ENCODE data around the gene DYSF.

DYSF gene

DNA sequence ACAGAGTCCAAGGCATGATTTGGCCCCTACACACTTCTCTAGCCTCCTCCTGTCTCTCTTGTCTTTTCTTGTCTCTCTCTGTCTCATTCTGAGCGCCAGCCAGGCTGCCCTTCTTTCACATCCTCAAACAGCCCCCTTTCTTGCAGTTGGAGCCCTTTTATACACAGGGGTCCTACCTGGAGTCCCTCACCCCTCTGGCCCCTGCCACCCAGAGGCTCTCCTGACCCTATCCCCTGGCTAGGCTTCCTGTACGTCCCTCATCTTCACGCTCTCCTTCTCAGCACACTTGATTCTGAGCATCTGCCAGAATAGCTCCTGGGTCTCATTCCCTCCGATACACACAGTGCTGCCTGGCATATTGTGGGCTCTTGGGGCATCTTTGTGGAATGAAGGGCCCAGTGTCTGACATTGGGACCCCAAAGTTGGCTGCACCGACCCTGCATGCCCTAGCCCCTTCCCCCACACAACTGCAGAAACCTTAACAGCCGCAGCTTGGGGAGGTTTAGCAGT is 261.9 kb downstream of the DYSF start:
- no peak for TF ChIP-seq EZH2phosphoT487 (IDR thresholded peaks at IDR 0.05; ENCODE audit: borderline replicate concordance, low read length)
- TF ChIP-seq, protein P1, sequence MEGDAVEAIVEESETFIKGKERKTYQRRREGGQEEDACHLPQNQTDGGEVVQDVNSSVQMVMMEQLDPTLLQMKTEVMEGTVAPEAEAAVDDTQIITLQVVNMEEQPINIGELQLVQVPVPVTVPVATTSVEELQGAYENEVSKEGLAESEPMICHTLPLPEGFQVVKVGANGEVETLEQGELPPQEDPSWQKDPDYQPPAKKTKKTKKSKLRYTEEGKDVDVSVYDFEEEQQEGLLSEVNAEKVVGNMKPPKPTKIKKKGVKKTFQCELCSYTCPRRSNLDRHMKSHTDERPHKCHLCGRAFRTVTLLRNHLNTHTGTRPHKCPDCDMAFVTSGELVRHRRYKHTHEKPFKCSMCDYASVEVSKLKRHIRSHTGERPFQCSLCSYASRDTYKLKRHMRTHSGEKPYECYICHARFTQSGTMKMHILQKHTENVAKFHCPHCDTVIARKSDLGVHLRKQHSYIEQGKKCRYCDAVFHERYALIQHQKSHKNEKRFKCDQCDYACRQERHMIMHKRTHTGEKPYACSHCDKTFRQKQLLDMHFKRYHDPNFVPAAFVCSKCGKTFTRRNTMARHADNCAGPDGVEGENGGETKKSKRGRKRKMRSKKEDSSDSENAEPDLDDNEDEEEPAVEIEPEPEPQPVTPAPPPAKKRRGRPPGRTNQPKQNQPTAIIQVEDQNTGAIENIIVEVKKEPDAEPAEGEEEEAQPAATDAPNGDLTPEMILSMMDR (IDR thresholded peaks at IDR 0.05; ENCODE audit: low read depth, low read length, poor library complexity, severe bottlenecking) = no peak
- Histone ChIP-seq H3K27me3 (ENCODE audit: control insufficient read depth, low read length) (no peaks in the 10 kb centered on the region), H3K79me2 (ENCODE audit: control insufficient read depth, low read length) (no peaks in the 10 kb centered on the region), H3K4me2 (ENCODE audit: low read length) (no peak overlapping the region), H3K4me3 (ENCODE audit: low read length) (no peak overlapping the region), H3K27ac (ENCODE audit: low read depth, low read length) (no peak overlapping the region), H3K9me2 (replicated peaks; ENCODE audit: control insufficient read depth, low read length) (no peaks in the 10 kb centered on the region), H3F3A (ENCODE audit: control insufficient read depth, insufficient read depth) (no peaks in the 10 kb centered on the region), H3K36me3 (ENCODE audit: control insufficient read depth, low read length) (no peaks in the 10 kb centered on the region), H3K9me3 (ENCODE audit: control insufficient read depth, insufficient read depth, low read length) (no peaks in the 10 kb centered on the region), H4K20me1 (ENCODE audit: control insufficient read depth, insufficient read depth, low read depth, low read length) (no peaks in the 10 kb centered on the region), H3K4me1 (ENCODE audit: control insufficient read depth, low read length) (no peaks in the 10 kb centered on the region)

- Histone ChIP-seq H3F3A (ENCODE audit: control insufficient read depth, insufficient read depth) (no peaks in the 10 kb centered on the region), H3K27ac (ENCODE audit: low read depth, low read length) (no peak overlapping the region), H3K79me2 (ENCODE audit: control insufficient read depth, low read length) (no peaks in the 10 kb centered on the region), H4K20me1 (ENCODE audit: control insufficient read depth, insufficient read depth, low read depth, low read length) (no peaks in the 10 kb centered on the region), H3K27me3 (ENCODE audit: control insufficient read depth, low read length) (no peaks in the 10 kb centered on the region), H3K4me2 (ENCODE audit: low read length) (no peak overlapping the region), H3K4me3 (ENCODE audit: low read length) (no peak overlapping the region), H3K9me3 (ENCODE audit: control insufficient read depth, insufficient read depth, low read length) (no peaks in the 10 kb centered on the region), H3K36me3 (ENCODE audit: control insufficient read depth, low read length) (no peaks in the 10 kb centered on the region), H3K9me2 (replicated peaks; ENCODE audit: control insufficient read depth, low read length) (no peaks in the 10 kb centered on the region), H3K4me1 (ENCODE audit: control insufficient read depth, low read length) (no peaks in the 10 kb centered on the region)
- TF ChIP-seq, protein P1 (IDR thresholded peaks at IDR 0.05; ENCODE audit: low read depth, low read length, poor library complexity, severe bottlenecking) = no peak
- no peak for TF ChIP-seq EZH2phosphoT487 (IDR thresholded peaks at IDR 0.05; ENCODE audit: borderline replicate concordance, low read length)
Measured at GRCh38 chr2:71715951-71716696, 262.8 kb downstream of the DYSF start.

DNA sequence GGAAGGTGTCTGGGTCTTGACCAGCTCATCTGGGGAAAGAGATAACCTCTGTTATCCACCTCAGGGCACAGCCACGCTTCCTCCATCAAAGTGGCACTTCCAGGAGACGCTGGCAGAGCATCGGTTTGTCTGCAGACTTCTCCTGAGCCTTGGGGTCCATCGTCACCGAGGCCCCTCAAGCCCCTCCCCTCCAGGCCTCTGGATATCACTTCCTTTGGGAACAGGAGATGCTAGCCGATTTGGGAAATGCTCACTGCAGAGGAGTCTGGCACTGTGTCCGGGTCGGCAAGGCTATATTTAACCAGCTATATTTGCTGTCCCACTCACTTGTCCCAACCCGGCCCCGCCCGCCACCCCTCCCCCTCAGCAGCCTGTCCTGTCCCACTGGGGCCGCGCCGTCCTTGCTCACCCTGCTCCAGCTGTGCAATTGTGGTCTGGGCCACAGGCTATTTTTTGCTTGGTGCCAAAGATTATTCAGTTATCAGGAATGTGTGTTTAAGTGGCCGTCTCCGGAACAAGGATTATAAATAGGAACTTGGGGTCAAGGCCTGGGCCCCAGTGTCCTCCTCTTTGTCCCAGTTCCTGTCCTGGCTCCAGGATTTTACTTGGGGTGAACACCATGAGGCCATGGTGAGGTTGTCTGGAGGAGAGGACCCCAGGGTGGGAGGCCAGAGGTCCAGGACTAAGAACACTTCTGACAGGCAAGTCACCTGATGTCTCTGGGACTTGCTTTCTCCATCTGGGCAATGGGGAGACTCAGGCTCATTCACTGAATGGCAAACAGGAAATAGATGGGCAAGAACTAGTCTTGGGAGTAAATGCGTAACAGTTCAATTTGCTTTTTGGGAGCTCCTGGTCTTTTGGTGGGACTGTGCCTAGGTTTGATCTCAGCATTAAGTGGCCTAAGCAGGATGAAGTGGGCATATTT is 263.6 kb downstream of the DYSF start:
- no peak for TF ChIP-seq EZH2phosphoT487 (IDR thresholded peaks at IDR 0.05; ENCODE audit: borderline replicate concordance, low read length)
- TF ChIP-seq, protein P1 (IDR thresholded peaks at IDR 0.05; ENCODE audit: low read depth, low read length, poor library complexity, severe bottlenecking) = no peak
- H3K4me1 ChIP-seq (ENCODE audit: control insufficient read depth, low read length) = no peaks in the 10 kb centered on the region
- H3K9me2 ChIP-seq (replicated peaks; ENCODE audit: control insufficient read depth, low read length) = no peaks in the 10 kb centered on the region
- H3K4me3 ChIP-seq (ENCODE audit: low read length) = no peak overlapping the region
- H3K9me3 ChIP-seq (ENCODE audit: control insufficient read depth, insufficient read depth, low read length) = no peaks in the 10 kb centered on the region
- H3F3A ChIP-seq (ENCODE audit: control insufficient read depth, insufficient read depth) = no peaks in the 10 kb centered on the region
- no peak overlapping the region for H3K4me2 ChIP-seq (ENCODE audit: low read length)
- no peaks in the 10 kb centered on the region for H3K79me2 ChIP-seq (ENCODE audit: control insufficient read depth, low read length)
- no peaks in the 10 kb centered on the region for H3K27me3 ChIP-seq (ENCODE audit: control insufficient read depth, low read length)
- no peaks in the 10 kb centered on the region for H4K20me1 ChIP-seq (ENCODE audit: control insufficient read depth, insufficient read depth, low read depth, low read length)
- no peaks in the 10 kb centered on the region for H3K36me3 ChIP-seq (ENCODE audit: control insufficient read depth, low read length)
- no peak overlapping the region for H3K27ac ChIP-seq (ENCODE audit: low read depth, low read length)
